ENCODE data around the gene ZNF511.

The ZNF511 gene

DNA sequence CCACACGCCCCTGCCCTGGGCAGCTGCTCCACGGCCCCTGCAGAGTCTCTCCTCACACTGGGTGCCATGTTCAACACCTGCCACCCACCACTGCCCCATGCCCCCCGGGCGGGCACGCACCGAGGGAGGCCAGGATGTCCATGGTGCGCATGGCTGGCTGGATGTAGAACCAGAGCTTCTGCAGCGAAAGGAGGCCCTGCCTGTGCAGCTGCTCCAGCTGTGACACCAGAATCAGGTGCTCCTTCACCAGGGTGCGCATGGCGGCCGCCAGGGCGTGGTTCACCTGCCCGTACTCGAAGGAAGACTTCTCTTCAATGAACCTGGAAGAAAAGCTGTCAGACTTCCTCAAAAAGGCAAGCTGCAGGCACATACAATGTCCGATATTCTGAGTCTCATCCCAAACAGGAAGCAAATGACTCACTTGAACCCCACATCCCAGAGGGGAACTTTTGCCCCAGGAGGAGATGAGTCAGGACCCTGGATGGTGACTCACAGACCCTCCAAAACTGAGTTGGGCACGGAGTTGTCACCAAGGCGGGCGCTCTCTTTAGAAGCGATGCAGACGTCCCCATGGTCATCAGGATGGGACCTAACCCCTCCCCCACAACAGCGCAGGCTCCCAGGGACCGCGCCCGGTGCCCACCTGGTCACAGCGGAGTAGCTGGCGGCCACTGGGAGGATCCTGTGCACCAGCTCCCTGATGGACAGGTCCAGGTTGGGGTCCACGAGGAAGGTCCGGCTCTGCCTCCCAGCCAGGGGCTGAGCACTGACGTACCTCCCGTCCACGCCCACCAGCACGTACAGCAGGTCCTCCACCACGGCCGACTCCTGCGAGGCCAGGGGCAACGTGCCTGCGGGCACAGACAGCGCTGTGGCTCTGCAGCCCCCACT lies 15.6 kb upstream of the ZNF511 start:
- DNase-seq (ENCODE audit: low read depth), result no peak

DNA sequence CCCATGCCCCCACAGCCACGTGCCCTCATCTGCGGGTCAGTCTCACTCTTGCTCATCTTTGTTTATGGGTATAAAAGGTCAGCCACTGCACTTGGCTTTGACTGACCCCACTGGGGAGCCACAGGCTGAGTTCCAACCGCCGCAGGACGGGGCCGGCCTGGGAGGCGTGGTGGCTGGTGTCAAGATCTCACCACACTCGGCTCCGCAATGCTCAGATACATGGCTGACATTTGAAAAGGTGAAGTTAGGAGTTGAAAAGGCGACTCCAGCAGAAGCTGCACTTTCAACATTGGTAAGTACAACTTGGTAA lies 14.9 kb upstream of the ZNF511 start:
- DNase-seq (ENCODE audit: low read depth), result no peak

DNA sequence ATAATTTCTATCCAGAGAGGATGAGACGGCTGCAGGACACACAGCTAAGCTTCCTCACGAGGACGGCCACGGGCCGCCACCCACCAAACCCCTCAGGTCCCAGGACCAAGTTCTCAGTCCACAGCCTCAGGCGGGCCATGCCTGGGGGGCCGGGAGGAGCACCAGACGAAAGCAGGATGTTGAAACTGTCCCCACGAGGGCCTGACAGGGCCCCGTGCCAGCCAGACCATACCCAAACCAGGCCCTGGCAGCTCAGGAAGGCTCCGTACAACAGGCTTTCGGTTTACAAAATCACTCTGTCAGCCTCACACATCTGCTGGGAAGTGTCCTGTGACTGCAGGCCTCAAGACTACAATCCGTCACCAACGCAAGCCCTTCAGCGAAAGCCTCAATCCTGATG lies 14.5 kb upstream of the ZNF511 start:
- DNase-seq (ENCODE audit: low read depth), result no peak

GRCh38 chr10:133295426-133296320 lies 13.0 kb upstream of the ZNF511 start:
- DNase-seq (ENCODE audit: low read depth), result no peak

DNA sequence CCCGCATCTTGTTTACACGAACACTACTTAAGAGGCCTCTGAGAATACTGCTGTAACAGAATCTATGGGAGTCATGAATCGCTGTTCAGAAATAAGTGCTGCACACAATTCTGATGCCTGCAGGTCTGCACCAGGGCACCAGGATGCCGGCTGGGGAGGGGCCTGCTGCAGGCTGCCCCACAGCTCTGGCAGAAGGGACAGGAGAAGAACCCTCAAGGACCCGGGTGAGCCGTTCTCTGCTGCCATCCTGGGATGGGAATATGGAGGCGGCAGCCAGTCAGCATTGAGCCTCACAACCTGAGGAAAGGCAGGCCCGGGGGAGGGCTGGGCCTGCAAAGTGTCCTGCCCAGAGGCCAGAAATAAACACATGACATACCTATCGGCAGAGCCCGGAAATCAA lies 11.2 kb upstream of the ZNF511 start:
- no peak for DNase-seq (ENCODE audit: low read depth)

- DNase-seq (ENCODE audit: low read depth), result no peak
These were observed 10.2 kb upstream of the ZNF511 start for GRCh38 chr10:133298466-133298865.

DNA sequence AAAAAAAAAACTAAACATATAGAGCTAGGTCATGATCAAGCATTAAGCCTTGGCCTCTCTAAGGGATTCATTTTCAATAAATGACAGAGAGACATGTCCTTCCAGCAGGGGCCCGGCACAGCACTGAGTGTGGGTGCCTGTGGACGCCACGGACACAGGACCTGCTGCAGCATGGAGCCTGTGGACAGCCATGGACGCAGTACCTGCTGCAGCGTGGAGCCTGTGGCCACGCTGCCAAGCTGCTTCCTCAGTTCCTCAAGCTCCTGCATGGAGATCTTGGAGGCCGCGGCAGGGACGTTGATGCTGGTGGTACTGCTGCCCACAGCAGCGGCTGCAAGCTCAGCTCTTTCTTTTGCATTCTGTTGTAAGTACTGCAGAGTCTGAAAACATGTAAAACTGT lies 9.5 kb upstream of the ZNF511 start:
- no peak for DNase-seq (ENCODE audit: low read depth)

DNA sequence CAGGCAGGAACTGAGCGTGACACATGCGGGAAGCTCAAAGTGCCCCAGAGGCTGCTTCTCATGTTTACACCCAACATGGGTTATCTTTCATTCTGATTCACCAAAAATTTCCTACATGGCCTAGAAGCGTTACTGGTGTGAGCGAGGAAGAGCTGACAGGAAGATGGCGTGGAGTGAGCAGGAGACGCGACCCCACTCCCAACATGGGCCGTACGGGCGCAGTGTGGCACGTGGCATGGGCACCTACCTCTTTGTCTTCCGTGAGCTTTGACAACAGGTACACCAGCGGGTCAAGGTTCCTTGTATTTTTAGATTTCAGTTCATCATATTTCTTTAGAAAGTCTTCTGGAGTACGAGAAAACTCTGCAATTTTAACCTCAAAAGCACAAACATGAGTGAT lies 9.0 kb upstream of the ZNF511 start:
- no peak for DNase-seq (ENCODE audit: low read depth)

GRCh38 chr10:133302230-133302629 lies 6.5 kb upstream of the ZNF511 start:
- DNase-seq (ENCODE audit: low read depth), result no peak

- no peak for DNase-seq (ENCODE audit: low read depth)
These were observed 5.5 kb upstream of the ZNF511 start for GRCh38 chr10:133303206-133303605.

DNA sequence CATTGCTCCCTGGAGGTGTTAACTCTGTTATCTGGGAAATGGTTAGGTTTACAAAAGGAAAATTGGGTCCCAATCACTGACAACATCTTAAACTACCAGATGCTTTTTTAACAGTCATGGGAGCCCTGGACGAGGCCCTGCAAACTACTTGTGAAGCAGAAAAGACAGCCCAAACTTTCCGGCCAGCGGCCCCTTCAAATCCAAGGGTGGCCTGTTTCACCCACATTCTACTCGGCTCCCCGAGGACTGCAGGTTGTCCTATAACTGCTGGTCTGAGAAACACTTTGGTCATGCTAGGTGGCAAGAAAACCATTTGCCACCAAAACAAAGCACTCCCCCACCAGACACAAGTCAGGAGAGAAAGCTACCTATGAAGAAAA lies 2.6 kb upstream of the ZNF511 start:
- no peak for DNase-seq (ENCODE audit: low read depth)

GRCh38 chr10:133306941-133307379 lies 1.8 kb upstream of the ZNF511 start:
- no peak for DNase-seq (ENCODE audit: low read depth)

- DNase-seq (ENCODE audit: low read depth), result peak; percentile 72
These were observed 816 bp upstream of the ZNF511 start for GRCh38 chr10:133307776-133308420.

GRCh38 chr10:133309100-133309719 lies 496 bp downstream of the ZNF511 start:
- peak; percentile 90 for DNase-seq (ENCODE audit: low read depth)

GRCh38 chr10:133309720-133310398 lies 1.1 kb downstream of the ZNF511 start:
- DNase-seq (ENCODE audit: low read depth), result no peak

GRCh38 chr10:133310399-133310755 lies 1.7 kb downstream of the ZNF511 start:
- DNase-seq (ENCODE audit: low read depth), result no peak

- no peak for DNase-seq (ENCODE audit: low read depth)
These were observed 2.1 kb downstream of the ZNF511 start for GRCh38 chr10:133310789-133311188.

GRCh38 chr10:133311570-133311969 lies 2.9 kb downstream of the ZNF511 start:
- DNase-seq (ENCODE audit: low read depth), result no peak

- no peak for DNase-seq (ENCODE audit: low read depth)
These were observed 3.5 kb downstream of the ZNF511 start for GRCh38 chr10:133312016-133312768.

GRCh38 chr10:133312769-133313145 lies 4.0 kb downstream of the ZNF511 start:
- DNase-seq (ENCODE audit: low read depth), result no peak

GRCh38 chr10:133313192-133313591 lies 4.5 kb downstream of the ZNF511 start:
- DNase-seq (ENCODE audit: low read depth), result no peak

All from activated gamma-delta T cell treated with anti-CD3 and anti-CD28 coated beads, Interleukin-2, amount 50 U/mL, for 16 hours (primary cell).